GM23248 (cell line): ENCODE results near the gene SLC35A2.

Experiments used
- EZH2 ChIP-seq: fragments of 200-600 bp; sonication (generic); IDR thresholded peaks from 2 replicates; pipeline ENCODE4 v1.6.1; 2018; ENCODE audit warnings: antibody characterized with exemption, mild to moderate bottlenecking; ENCODE audit not compliant: insufficient read depth, poor library complexity, severe bottlenecking
- EZH2phosphoT487 ChIP-seq: fragments of 200-600 bp; sonication (generic); IDR thresholded peaks from 2 replicates; pipeline ENCODE4 v1.6.1; 2018; ENCODE audit warnings: antibody characterized with exemption, moderate library complexity, mild to moderate bottlenecking, low read depth; ENCODE audit not compliant: insufficient read depth

DNA sequence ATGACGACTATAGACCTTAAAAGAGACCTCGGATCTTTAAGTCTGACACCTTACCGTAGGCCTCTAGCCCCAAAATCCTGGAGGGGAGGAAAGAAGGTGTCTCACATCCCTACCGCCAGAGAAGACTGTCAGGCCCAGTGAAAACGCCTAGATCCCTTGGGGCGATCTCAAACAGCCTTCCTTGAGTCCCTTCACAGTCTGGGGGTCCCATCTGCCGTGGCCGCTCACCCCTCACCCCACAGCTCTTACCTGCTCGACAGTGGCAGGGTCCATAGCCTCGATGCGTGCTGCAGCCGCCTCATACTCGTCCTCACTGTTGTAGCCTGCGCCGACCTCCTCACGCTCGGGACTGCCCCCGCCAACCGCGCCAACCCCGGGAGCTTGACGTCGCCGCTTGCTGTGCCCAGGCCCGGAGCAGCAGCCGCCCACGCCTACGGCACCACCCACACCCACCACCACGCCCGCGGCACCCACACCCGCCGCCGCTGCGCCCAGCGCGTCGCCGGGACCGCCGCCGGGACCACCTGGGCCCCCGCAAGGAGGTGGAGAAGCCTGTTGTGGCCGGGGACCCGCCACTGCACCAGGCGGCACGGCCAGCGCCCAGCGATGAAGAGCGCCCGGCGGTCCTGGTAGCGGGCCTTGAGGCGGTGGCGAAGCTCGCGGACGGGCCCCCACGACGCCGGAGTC is 45.4 kb upstream of the SLC35A2 start:
- TF ChIP-seq EZH2 (no peak), EZH2phosphoT487 (no peak)
